ENCODE data around the gene SLC9A4. TPM values are rescaled to one million over a fixed set of nuclear protein-coding genes. Genes with fewer than 3 reads are reported as not detected.

SLC9A4 gene
- total RNA-seq, 1 donor from 2014 or later = 0.40 TPM

GRCh38 chr2:102433973-102434654 lies 38.9 kb upstream of the SLC9A4 start:
- DNase-seq (ENCODE audit: low read depth) = no peak
- TF ChIP-seq, protein P1, sequence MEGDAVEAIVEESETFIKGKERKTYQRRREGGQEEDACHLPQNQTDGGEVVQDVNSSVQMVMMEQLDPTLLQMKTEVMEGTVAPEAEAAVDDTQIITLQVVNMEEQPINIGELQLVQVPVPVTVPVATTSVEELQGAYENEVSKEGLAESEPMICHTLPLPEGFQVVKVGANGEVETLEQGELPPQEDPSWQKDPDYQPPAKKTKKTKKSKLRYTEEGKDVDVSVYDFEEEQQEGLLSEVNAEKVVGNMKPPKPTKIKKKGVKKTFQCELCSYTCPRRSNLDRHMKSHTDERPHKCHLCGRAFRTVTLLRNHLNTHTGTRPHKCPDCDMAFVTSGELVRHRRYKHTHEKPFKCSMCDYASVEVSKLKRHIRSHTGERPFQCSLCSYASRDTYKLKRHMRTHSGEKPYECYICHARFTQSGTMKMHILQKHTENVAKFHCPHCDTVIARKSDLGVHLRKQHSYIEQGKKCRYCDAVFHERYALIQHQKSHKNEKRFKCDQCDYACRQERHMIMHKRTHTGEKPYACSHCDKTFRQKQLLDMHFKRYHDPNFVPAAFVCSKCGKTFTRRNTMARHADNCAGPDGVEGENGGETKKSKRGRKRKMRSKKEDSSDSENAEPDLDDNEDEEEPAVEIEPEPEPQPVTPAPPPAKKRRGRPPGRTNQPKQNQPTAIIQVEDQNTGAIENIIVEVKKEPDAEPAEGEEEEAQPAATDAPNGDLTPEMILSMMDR (conservative IDR thresholded peaks at IDR 0.05; ENCODE audit: low read depth, low read length) = no peak
- no peak overlapping the region for H3K4me3 ChIP-seq (ENCODE audit: low read depth, low read length)

GRCh38 chr2:102434655-102435381 lies 38.2 kb upstream of the SLC9A4 start:
- DNase-seq (ENCODE audit: low read depth) = no peak
- no peak overlapping the region for H3K4me3 ChIP-seq (ENCODE audit: low read depth, low read length)
- TF ChIP-seq, protein P1 (conservative IDR thresholded peaks at IDR 0.05; ENCODE audit: low read depth, low read length) = no peak

DNA sequence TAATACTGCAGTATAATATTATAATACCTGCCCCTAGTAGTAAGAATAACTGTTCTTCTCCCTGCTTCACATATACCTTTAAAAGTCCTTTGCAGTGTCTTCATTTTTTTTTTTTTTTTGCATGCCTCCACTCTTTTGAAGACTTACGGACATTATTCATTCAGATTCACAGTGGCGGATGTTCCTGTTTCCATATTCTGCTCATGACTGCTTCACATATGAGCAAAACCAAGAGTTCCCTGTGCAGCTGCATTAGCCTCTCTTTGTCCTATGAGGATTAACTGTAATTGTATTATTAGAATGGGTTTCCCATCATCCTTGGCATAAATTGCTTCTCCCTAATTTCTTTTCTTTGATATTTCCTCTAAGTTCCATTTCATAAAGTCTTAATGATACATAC lies 37.3 kb upstream of the SLC9A4 start:
- TF ChIP-seq, protein P1 (conservative IDR thresholded peaks at IDR 0.05; ENCODE audit: low read depth, low read length) = no peak
- H3K4me3 ChIP-seq (ENCODE audit: low read depth, low read length) = no peak overlapping the region
- no peak for DNase-seq (ENCODE audit: low read depth)

DNA sequence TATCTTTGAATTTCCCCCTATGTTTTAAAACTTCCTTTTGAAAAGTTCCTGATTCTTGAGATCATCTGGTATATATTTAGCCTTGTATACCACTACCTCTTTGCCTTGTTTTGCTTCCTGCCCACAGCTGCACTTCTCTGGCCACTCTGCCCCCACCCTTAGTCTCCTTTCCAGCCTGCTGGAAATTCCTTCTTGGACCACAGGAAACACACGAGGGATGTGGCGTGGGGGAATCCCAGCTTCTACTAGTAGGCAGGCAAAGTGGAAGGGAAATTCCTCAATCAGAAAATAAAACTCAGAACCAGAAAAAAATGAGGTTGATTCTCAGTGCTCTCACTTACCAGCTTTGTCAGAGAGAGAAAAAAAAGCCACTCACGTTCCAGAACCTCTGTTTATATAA lies 36.7 kb upstream of the SLC9A4 start:
- TF ChIP-seq, protein P1 (conservative IDR thresholded peaks at IDR 0.05; ENCODE audit: low read depth, low read length) = no peak
- no peak overlapping the region for H3K4me3 ChIP-seq (ENCODE audit: low read depth, low read length)
- no peak for DNase-seq (ENCODE audit: low read depth)

GRCh38 chr2:102437122-102437521 lies 35.9 kb upstream of the SLC9A4 start:
- no peak for DNase-seq (ENCODE audit: low read depth)
- TF ChIP-seq, protein P1 (conservative IDR thresholded peaks at IDR 0.05; ENCODE audit: low read depth, low read length) = no peak
- H3K4me3 ChIP-seq (ENCODE audit: low read depth, low read length) = no peak overlapping the region

- DNase-seq (ENCODE audit: low read depth) = no peak
- TF ChIP-seq, protein P1 (conservative IDR thresholded peaks at IDR 0.05; ENCODE audit: low read depth, low read length) = no peak
- no peak overlapping the region for H3K4me3 ChIP-seq (ENCODE audit: low read depth, low read length)
These were observed 34.9 kb upstream of the SLC9A4 start for GRCh38 chr2:102438111-102438510.
